H1 (cell line): ENCODE results near the gene GPR17. TPM values are rescaled to one million over a fixed set of nuclear protein-coding genes. Genes with fewer than 3 reads are reported as not detected.

ENCODE experiments used
- CTCF ChIA-PET: fragments of 300-600 bp; sonication (Branson Sonifier 250); formaldehyde crosslinking; loops from one replicate; lab custom pipeline; 2021; ENCODE audit not compliant: partially characterized antibody; lab: Charles Lee
- POLR2A ChIA-PET: fragments of 300-600 bp; sonication (Branson Sonifier 250); formaldehyde crosslinking; loops from one replicate; lab custom pipeline; 2021; ENCODE audit warnings: inconsistent platforms; ENCODE audit not compliant: partially characterized antibody; lab: Charles Lee
- DNase-seq, 2 experiments: peaks; one replicate each; pipeline versions ENCODE4 v3.0.0 to v3.0.0-alpha.2; 2010 to 2022; ENCODE audit warnings: low spot score in 2 of 2, low read depth in 1 of 2, mixed read lengths in 1 of 2
- FAIRE-seq: peaks from 2 replicates; lab custom pipeline; 2011; peaks lifted over from hg19 to GRCh38; lab: Jason Lieb, UNC
- H2AFZ ChIP-seq: 2 replicates; pipeline ENCODE4 v1.8.1; 2012; ENCODE audit warnings: low read length, inconsistent platforms
- H2AK5ac ChIP-seq: 2 replicates; pipeline ENCODE4 v1.6.1; 2013; ENCODE audit warnings: low read depth, low read length
- H2BK120ac ChIP-seq: replicated peaks from 2 replicates; pipeline ENCODE3; 2013; ENCODE audit warnings: low read depth, low read length, inconsistent platforms
- H2BK12ac ChIP-seq: 2 replicates; pipeline ENCODE4 v1.6.1; 2013; ENCODE audit warnings: low read depth, low read length
- H2BK15ac ChIP-seq: 2 replicates; pipeline ENCODE4 v1.6.1; 2013; ENCODE audit warnings: low read length
- H2BK20ac ChIP-seq: 2 replicates; pipeline ENCODE4 v1.6.1; 2013; ENCODE audit warnings: low read length
- H2BK5ac ChIP-seq: 2 replicates; pipeline ENCODE4 v1.6.1; 2013; ENCODE audit warnings: low read depth, low read length
- H3K14ac ChIP-seq: 2 replicates; pipeline ENCODE4 v1.6.1; 2013; ENCODE audit warnings: inconsistent platforms; ENCODE audit not compliant: insufficient read length
- H3K18ac ChIP-seq: 2 replicates; pipeline ENCODE4 v1.6.1; 2013; ENCODE audit warnings: low read length; ENCODE audit errors: extremely low read depth
- H3K23ac ChIP-seq: 2 replicates; pipeline ENCODE4 v1.6.1; 2013; ENCODE audit warnings: inconsistent platforms; ENCODE audit not compliant: insufficient read length
- H3K23me2 ChIP-seq: 2 replicates; pipeline ENCODE4 v1.6.1; 2013; ENCODE audit warnings: low read depth, low read length
- H3K27ac ChIP-seq: 2 replicates; pipeline ENCODE4 v1.6.1; 2011; ENCODE audit warnings: low read depth, low read length, inconsistent platforms
- H3K27me3 ChIP-seq, 4 experiments: replicated peaks in 1 of 4; 1 replicate in 1 of 4; 2 replicates in 3 of 4; pipeline versions ENCODE4 v1.6.1 to v1.8.1; 2011 to 2013; ENCODE audit warnings: low read length in 3 of 4, mild to moderate bottlenecking in 3 of 4, inconsistent platforms in 2 of 4, mixed read lengths in 2 of 4, moderate library complexity in 1 of 4; ENCODE audit not compliant: control insufficient read depth in 3 of 4, insufficient read depth in 3 of 4; ENCODE audit errors: extremely low read depth in 1 of 4
- H3K36me3 ChIP-seq, 4 experiments: 2 replicates each; pipeline versions ENCODE4 v1.6.1 to v1.8.1; 2011 to 2013; ENCODE audit warnings: mild to moderate bottlenecking in 4 of 4, low read length in 3 of 4, moderate library complexity in 2 of 4, control low read depth in 1 of 4, inconsistent platforms in 1 of 4; ENCODE audit not compliant: insufficient read depth in 4 of 4, control insufficient read depth in 2 of 4
- H3K4ac ChIP-seq: replicated peaks from 2 replicates; pipeline ENCODE3; 2013; ENCODE audit warnings: low read length, low read depth, mixed read lengths, inconsistent platforms; ENCODE audit not compliant: insufficient read length
- H3K4me1 ChIP-seq, 4 experiments: replicated peaks in 1 of 4; 1 replicate in 1 of 4; 2 replicates in 3 of 4; pipeline versions ENCODE4 v1.6.1 to v1.8.1; 2011 to 2013; ENCODE audit warnings: low read length in 3 of 4, inconsistent platforms in 2 of 4, mixed read lengths in 1 of 4; ENCODE audit not compliant: insufficient read depth in 4 of 4, control insufficient read depth in 3 of 4
- H3K4me2 ChIP-seq, 2 experiments: 2 replicates each; pipeline versions ENCODE4 v1.6.1 to v1.8.1; 2011 to 2013; ENCODE audit warnings: low read depth in 2 of 2, low read length in 2 of 2, control low read depth in 1 of 2, inconsistent platforms in 1 of 2, mild to moderate bottlenecking in 1 of 2; ENCODE audit not compliant: insufficient read depth in 1 of 2
- H3K4me3 ChIP-seq, 4 experiments: fragments of 200-600, 300-600 bp in 1 of 4; sonication (generic), shearing (Covaris generic), sonication (Bioruptor Twin) in 1 of 4; 2 replicates each; pipeline versions ENCODE4 v1.5.1 to v1.8.1; 2011 to 2016; ENCODE audit warnings: low read length in 4 of 4, low read depth in 3 of 4, control low read depth in 2 of 4, inconsistent platforms in 2 of 4, mild to moderate bottlenecking in 2 of 4, mixed read lengths in 1 of 4, moderate library complexity in 1 of 4; ENCODE audit not compliant: insufficient read depth in 2 of 4; ENCODE audit errors: extremely low read depth in 1 of 4
- H3K56ac ChIP-seq: replicated peaks from 2 replicates; pipeline ENCODE3; 2013; ENCODE audit warnings: low read depth, mild to moderate bottlenecking, mixed read lengths, low read length, inconsistent platforms; ENCODE audit not compliant: insufficient read length
- H3K79me1 ChIP-seq: 2 replicates; pipeline ENCODE4 v1.6.1; 2013; ENCODE audit warnings: low read depth, low read length, control low read depth
- H3K79me2 ChIP-seq, 2 experiments: 2 replicates each; pipeline versions ENCODE4 v1.6.1 to v1.8.1; 2012 to 2013; ENCODE audit warnings: low read length in 2 of 2, mild to moderate bottlenecking in 2 of 2, inconsistent platforms in 1 of 2; ENCODE audit not compliant: insufficient read depth in 2 of 2, control insufficient read depth in 1 of 2
- H3K9ac ChIP-seq, 4 experiments: replicated peaks in 1 of 4; 1 replicate in 1 of 4; 2 replicates in 3 of 4; pipeline versions ENCODE4 v1.6.1 to v1.8.1; 2011 to 2013; ENCODE audit warnings: low read depth in 3 of 4, low read length in 3 of 4, control low read depth in 2 of 4, mild to moderate bottlenecking in 2 of 4, moderate library complexity in 2 of 4, inconsistent platforms in 1 of 4; ENCODE audit errors: extremely low read depth in 1 of 4
- H3K9me3 ChIP-seq, 2 experiments: 2 replicates each; pipeline versions ENCODE4 v1.6.1 to v1.8.1; 2012 to 2013; ENCODE audit warnings: mild to moderate bottlenecking in 2 of 2, moderate library complexity in 2 of 2, control low read depth in 1 of 2, inconsistent platforms in 1 of 2, low read depth in 1 of 2, low read length in 1 of 2, mixed read lengths in 1 of 2; ENCODE audit not compliant: insufficient read depth in 2 of 2
- H4K20me1 ChIP-seq, 2 experiments: replicated peaks in 1 of 2; 2 replicates each; pipeline versions ENCODE3 to v1.8.1; 2011 to 2013; ENCODE audit warnings: inconsistent platforms in 2 of 2, low read length in 2 of 2, mild to moderate bottlenecking in 1 of 2; ENCODE audit not compliant: insufficient read depth in 2 of 2, control insufficient read depth in 1 of 2
- H4K5ac ChIP-seq: 2 replicates; pipeline ENCODE4 v1.6.1; 2013; ENCODE audit warnings: low read length, low read depth, mixed read lengths, inconsistent platforms; ENCODE audit not compliant: insufficient read length
- H4K8ac ChIP-seq: 2 replicates; pipeline ENCODE4 v1.8.0; 2013; ENCODE audit warnings: mild to moderate bottlenecking, moderate library complexity, low read length, inconsistent platforms; ENCODE audit not compliant: insufficient read depth; ENCODE audit errors: extremely low read depth
- H4K91ac ChIP-seq: replicated peaks from 2 replicates; pipeline ENCODE3; 2013; ENCODE audit warnings: low read length, mixed read lengths, inconsistent platforms; ENCODE audit not compliant: insufficient read length
- BRCA1 ChIP-seq: IDR thresholded peaks from 2 replicates; pipeline ENCODE4 v1.6.1; 2012; ENCODE audit warnings: low read depth, low read length, improper control_type of control experiment
- E2F6 ChIP-seq: IDR thresholded peaks from 2 replicates; pipeline ENCODE4 v1.6.1; 2012; ENCODE audit warnings: inconsistent platforms
- EGR1 ChIP-seq: IDR thresholded peaks from 2 replicates; pipeline ENCODE4 v1.6.1; 2011; ENCODE audit warnings: low read depth, low read length, borderline replicate concordance
- EZH2 ChIP-seq: fragments of 200-600 bp; sonication (generic); IDR thresholded peaks from 2 replicates; pipeline ENCODE4 v1.7.1; 2012; ENCODE audit warnings: low read depth, mild to moderate bottlenecking, moderate library complexity, low read length, inconsistent platforms; ENCODE audit not compliant: severe bottlenecking
- FOSL1 ChIP-seq: IDR thresholded peaks from 2 replicates; pipeline ENCODE4 v1.6.1; 2011; ENCODE audit warnings: mild to moderate bottlenecking, low read depth, low read length, moderate library complexity; ENCODE audit not compliant: insufficient read depth
- GTF2F1 ChIP-seq: IDR thresholded peaks from 2 replicates; pipeline ENCODE4 v1.6.1; 2012; ENCODE audit warnings: low read depth, low read length, improper control_type of control experiment, borderline replicate concordance
- PHF8 ChIP-seq: fragments of 200-600 bp; sonication (generic); conservative IDR thresholded peaks from 2 replicates; pipeline ENCODE4 v1.7.1; 2012; ENCODE audit warnings: low read depth, mild to moderate bottlenecking, inconsistent platforms, low read length, moderate library complexity
- RFX5 ChIP-seq: IDR thresholded peaks from 2 replicates; pipeline ENCODE4 v1.6.1; 2011; ENCODE audit warnings: low read depth, low read length, improper control_type of control experiment, borderline replicate concordance
- SIN3A ChIP-seq, 2 experiments: IDR thresholded peaks in 1 of 2; conservative IDR thresholded peaks in 1 of 2; 2 replicates each; pipeline ENCODE4 v1.6.1; 2011 to 2012; ENCODE audit warnings: low read length in 2 of 2, improper control_type of control experiment in 1 of 2, low read depth in 1 of 2, mild to moderate bottlenecking in 1 of 2
- SRF ChIP-seq: IDR thresholded peaks from 2 replicates; pipeline ENCODE4 v1.6.1; 2011; ENCODE audit warnings: mild to moderate bottlenecking, low read depth, low read length, moderate library complexity
- TEAD4 ChIP-seq: IDR thresholded peaks from 2 replicates; pipeline ENCODE4 v1.6.1; 2012; ENCODE audit warnings: low read depth, low read length, inconsistent platforms, mixed read lengths
- ZNF274 ChIP-seq: IDR thresholded peaks from 2 replicates; pipeline ENCODE4 v1.7.0; 2012; ENCODE audit warnings: low read length, borderline replicate concordance; ENCODE audit errors: extremely low read depth
- WGBS, 2 experiments: shearing (Covaris generic) in 1 of 2; methylation state at CpG; one replicate each; pipeline versions ENCODE4 v1.1.6 to v1.1.7; 2013 to 2015; ENCODE audit warnings: low lambda C conversion rate in 2 of 2, mixed read lengths in 2 of 2, inconsistent platforms in 1 of 2, low coverage in 1 of 2, missing lambda C conversion rate in 1 of 2; ENCODE audit not compliant: insufficient replicate concordance in 2 of 2, insufficient coverage in 1 of 2, insufficient read length in 1 of 2; ENCODE audit errors: extremely low coverage in 1 of 2, missing lambda C conversion rate in 1 of 2; 5-methylcytosine and 5-hydroxymethylcytosine counted together
- polyA plus RNA-seq, 7 experiments: library from polyadenylated mRNA; depleted of rRNA in 3 of 7; stranded (reverse) in 5 of 7; unstranded in 2 of 7; fragments of >200 nt in 5 of 7; fragments of 200-250 nt in 2 of 7; gene quantifications; 1 replicate in 5 of 7; 2 replicates in 1 of 7; 4 replicates in 1 of 7; pipeline versions ENCODE4 v1.2.1 to v1.2.3, GENCODE V29; 2011 to 2013; ENCODE audit warnings: missing spikeins in 2 of 7, mixed read lengths in 2 of 7
- total RNA-seq: library from RNA; stranded (reverse); fragmentation: NEBNext Ultra II Directional; extraction: Animal tissue kit (Norgen Biotek cat#: 25700); gene quantifications from 2 replicates; pipeline ENCODE4 v1.2.1, GENCODE V29; 2021
- TF ChIP-seq, protein P1 (sequence below): IDR thresholded peaks from 2 replicates; pipeline ENCODE4 v1.6.1; 2011; ENCODE audit warnings: low read depth, mild to moderate bottlenecking, low read length; ENCODE audit not compliant: insufficient read depth

Gene GPR17
- total and polyA plus RNA-seq, 2 of the 8 experiments (the other 6 are each of a cell fraction or from before 2014, with no cell fraction given): 0.03 TPM; not detected in 1

- no peak overlapping the region for H2AFZ ChIP-seq
- TF ChIP-seq ZNF274 (no peak), SIN3A (conservative IDR thresholded peaks at IDR 0.05 in 1 of 2, IDR thresholded peaks at IDR 0.05 in 1 of 2; ENCODE audit: low read depth in 1 of 2, low read length in 2 of 2) (no peak), PHF8 (no peak), EZH2 (no peak), FOSL1 (no peak), EGR1 (no peak), RFX5 (no peak), E2F6 (no peak), TEAD4 (no peak), SRF (no peak), BRCA1 (no peak), GTF2F1 (no peak)
- TF ChIP-seq, protein P1, sequence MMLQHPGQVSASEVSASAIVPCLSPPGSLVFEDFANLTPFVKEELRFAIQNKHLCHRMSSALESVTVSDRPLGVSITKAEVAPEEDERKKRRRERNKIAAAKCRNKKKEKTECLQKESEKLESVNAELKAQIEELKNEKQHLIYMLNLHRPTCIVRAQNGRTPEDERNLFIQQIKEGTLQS: no peak
Observed at GRCh38 chr2:127599211-127599610, 46.7 kb upstream of the GPR17 start.

More at GRCh38 chr2:127599211-127599610, 46.7 kb upstream of the GPR17 start:
- Histone ChIP-seq H3K9ac (no peak overlapping the region), H4K8ac (no peak overlapping the region), H2BK120ac (no peak overlapping the region), H3K27me3 (peaks cover 0 to 2% (median 0%) of the 10 kb centered on the region in 4 experiments; a peak in 1 of 7 replicates), H3K18ac (no peak overlapping the region), H3K4me2 (no peak overlapping the region), H2BK5ac (no peak overlapping the region), H3K79me1 (no peaks in the 10 kb centered on the region), H3K4me1 (no peaks in the 10 kb centered on the region), H4K91ac (no peak overlapping the region), H3K4ac (no peak overlapping the region), H3K36me3 (no peaks in the 10 kb centered on the region), H3K23ac (no peak overlapping the region), H2BK12ac (no peak overlapping the region), H4K5ac (no peak overlapping the region), H2BK15ac (no peak overlapping the region), H3K14ac (no peak overlapping the region), H4K20me1 (no peaks in the 10 kb centered on the region), H3K79me2 (no peaks in the 10 kb centered on the region), H2AK5ac (no peak overlapping the region), H3K23me2 (no peaks in the 10 kb centered on the region), H3K27ac (no peak overlapping the region), H3K4me3 (no peak overlapping the region), H2BK20ac (no peak overlapping the region), H3K9me3 (no peaks in the 10 kb centered on the region; a peak in 1 of 4 replicates), H3K56ac (no peak overlapping the region)
- no peak for DNase-seq
- no peak for FAIRE-seq
- ChIA-PET POLR2A (no interaction called here), CTCF (interaction anchor here (0.7 to 2.0 kb wide), 5 partner anchors 8 to 97 kb away, joined by 3 to 6 read pairs (median 4); no protein-coding TSS in a partner anchor)
- WGBS, 2 experiments: 94% methylated on average over 3 of the region's 3 CpGs; no CpG with 5 or more reads in 1 of the 2 experiments
